Smooth muscle cell (in vitro differentiated cells): ENCODE data around the gene MCRS1. TPM values are rescaled to one million over a fixed set of nuclear protein-coding genes. Genes with fewer than 3 reads are reported as not detected.

ENCODE experiments used
- DNase-seq: peaks from one replicate; lab custom pipeline; 2025; ENCODE audit not compliant: unreplicated experiment; lab: John Stamatoyannopoulos, UW
- H2AFZ ChIP-seq: fragments of 200-600 bp; sonication (generic); 2 replicates; pipeline ENCODE4 v1.6.0; 2016; ENCODE audit warnings: antibody characterized with exemption, low read depth, mild to moderate bottlenecking
- H3F3A ChIP-seq: fragments of 200-600 bp; sonication (generic); 2 replicates; pipeline ENCODE4 v1.6.0; 2017; ENCODE audit warnings: antibody characterized with exemption, low read depth
- H3K27ac ChIP-seq: fragments of 200-600 bp; sonication (generic); 2 replicates; pipeline ENCODE4 v1.5.1; 2016; ENCODE audit warnings: low read depth, mild to moderate bottlenecking
- H3K27me3 ChIP-seq: fragments of 200-600 bp; sonication (generic); 2 replicates; pipeline ENCODE4 v1.6.1; 2016; ENCODE audit warnings: low read depth, mild to moderate bottlenecking
- H3K36me3 ChIP-seq: fragments of 200-600 bp; sonication (generic); 2 replicates; pipeline ENCODE4 v1.5.1; 2016; ENCODE audit warnings: low read depth
- H3K4me1 ChIP-seq: fragments of 200-600 bp; sonication (generic); 2 replicates; pipeline ENCODE4 v1.5.1; 2016; ENCODE audit warnings: low read depth
- H3K4me2 ChIP-seq: fragments of 200-600 bp; sonication (generic); 2 replicates; pipeline ENCODE4 v1.6.0; 2016; ENCODE audit warnings: mild to moderate bottlenecking
- H3K4me3 ChIP-seq: fragments of 200-600 bp; sonication (generic); 2 replicates; pipeline ENCODE4 v1.5.1; 2016; ENCODE audit warnings: mild to moderate bottlenecking
- H3K79me2 ChIP-seq: fragments of 200-600 bp; sonication (generic); 2 replicates; pipeline ENCODE4 v1.6.0; 2016; ENCODE audit warnings: low read depth, mild to moderate bottlenecking
- H3K9ac ChIP-seq: fragments of 200-600 bp; sonication (generic); 2 replicates; pipeline ENCODE4 v1.6.0; 2016; ENCODE audit warnings: low read depth
- H3K9me3 ChIP-seq: fragments of 200-600 bp; sonication (generic); replicated peaks from 2 replicates; pipeline ENCODE4 v1.5.1; 2016; ENCODE audit warnings: low read depth
- H4K20me1 ChIP-seq: fragments of 200-600 bp; sonication (generic); 2 replicates; pipeline ENCODE4 v1.6.0; 2016; ENCODE audit warnings: low read depth
- CTCF ChIP-seq: fragments of 200-600 bp; sonication (generic); IDR thresholded peaks from 2 replicates; pipeline ENCODE4 v1.5.1; 2017; ENCODE audit warnings: borderline replicate concordance, mild to moderate bottlenecking, antibody characterized with exemption; ENCODE audit not compliant: insufficient read depth, poor library complexity, severe bottlenecking
- WGBS: methylation state at CpG from one replicate; pipeline ENCODE4 v1.1.7; 2016; ENCODE audit warnings: low lambda C conversion rate; 5-methylcytosine and 5-hydroxymethylcytosine counted together
- polyA plus RNA-seq: library from polyadenylated mRNA; unstranded; fragments of >200 nt; fragmentation: Nextera tagmentation; extraction: Ambion mirVana; gene quantifications from 2 replicates; pipeline ENCODE4 v1.2.1, GENCODE V29; 2016
- total RNA-seq: library from RNA; depleted of rRNA; stranded (reverse); fragments of >200 nt; gene quantifications from 2 replicates; pipeline ENCODE4 v1.2.3, GENCODE V29; 2014

Gene MCRS1
- total and polyA plus RNA-seq, 2 experiments from 2014 or later, result 41.4 to 54.4 TPM

- no peaks in the 10 kb centered on the region for H4K20me1 ChIP-seq
- no peaks in the 10 kb centered on the region for H3K27me3 ChIP-seq
- H3K79me2 ChIP-seq, result peaks cover 36% of the 10 kb centered on the region
- no peaks in the 10 kb centered on the region for H3K36me3 ChIP-seq
- H3K4me1 ChIP-seq, result peaks cover 11% of the 10 kb centered on the region
- H3K9ac ChIP-seq, result peak overlapping the region; percentile 91
- H3K4me3 ChIP-seq, result peak overlapping the region; percentile 84
- no peaks in the 10 kb centered on the region for H3K9me3 ChIP-seq
- no peak overlapping the region for H3K27ac ChIP-seq
- no peak for DNase-seq
- H3F3A ChIP-seq, result no peaks in the 10 kb centered on the region
- 5% methylated on average over 11 of the region's 11 CpGs for WGBS
- peak overlapping the region; percentile 97 for H2AFZ ChIP-seq
- H3K4me2 ChIP-seq, result peak overlapping the region; percentile 98
- TF ChIP-seq CTCF, result no peak
Measured at GRCh38 chr12:49567302-49567610, 686 bp downstream of the MCRS1 start.

DNA sequence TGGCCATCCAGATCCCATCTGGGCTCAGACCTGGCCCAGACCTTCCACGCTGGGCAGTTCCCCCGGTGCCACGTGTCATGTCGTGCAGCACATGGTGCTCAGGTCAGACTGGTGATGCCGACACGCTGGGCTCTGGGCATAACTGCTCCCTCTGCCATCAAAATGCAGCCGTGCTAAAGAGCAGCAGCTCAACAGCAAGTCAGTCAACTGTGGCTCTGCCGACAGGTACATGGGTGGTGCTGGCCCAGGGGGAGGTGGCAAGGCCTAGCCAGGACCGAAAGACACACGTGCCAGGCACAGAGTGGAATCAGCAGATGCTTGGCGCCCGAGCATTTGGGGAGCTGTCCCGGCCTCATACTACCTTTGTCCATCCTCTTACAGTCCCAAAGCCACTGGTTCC, 1.6 kb downstream of the MCRS1 start:
- Histone ChIP-seq H3K9ac (peak overlapping the region; percentile 2), H2AFZ (no peak overlapping the region), H3K4me1 (peaks cover 11% of the 10 kb centered on the region), H3K36me3 (no peaks in the 10 kb centered on the region), H3F3A (no peaks in the 10 kb centered on the region), H3K27ac (no peak overlapping the region), H3K79me2 (peaks cover 36% of the 10 kb centered on the region), H3K27me3 (no peaks in the 10 kb centered on the region), H3K9me3 (no peaks in the 10 kb centered on the region), H4K20me1 (no peaks in the 10 kb centered on the region), H3K4me2 (peak overlapping the region; percentile 98), H3K4me3 (no peak overlapping the region)
- no peak for DNase-seq
- no peak for TF ChIP-seq CTCF
- 96% methylated on average over 13 of the region's 13 CpGs for WGBS

DNA sequence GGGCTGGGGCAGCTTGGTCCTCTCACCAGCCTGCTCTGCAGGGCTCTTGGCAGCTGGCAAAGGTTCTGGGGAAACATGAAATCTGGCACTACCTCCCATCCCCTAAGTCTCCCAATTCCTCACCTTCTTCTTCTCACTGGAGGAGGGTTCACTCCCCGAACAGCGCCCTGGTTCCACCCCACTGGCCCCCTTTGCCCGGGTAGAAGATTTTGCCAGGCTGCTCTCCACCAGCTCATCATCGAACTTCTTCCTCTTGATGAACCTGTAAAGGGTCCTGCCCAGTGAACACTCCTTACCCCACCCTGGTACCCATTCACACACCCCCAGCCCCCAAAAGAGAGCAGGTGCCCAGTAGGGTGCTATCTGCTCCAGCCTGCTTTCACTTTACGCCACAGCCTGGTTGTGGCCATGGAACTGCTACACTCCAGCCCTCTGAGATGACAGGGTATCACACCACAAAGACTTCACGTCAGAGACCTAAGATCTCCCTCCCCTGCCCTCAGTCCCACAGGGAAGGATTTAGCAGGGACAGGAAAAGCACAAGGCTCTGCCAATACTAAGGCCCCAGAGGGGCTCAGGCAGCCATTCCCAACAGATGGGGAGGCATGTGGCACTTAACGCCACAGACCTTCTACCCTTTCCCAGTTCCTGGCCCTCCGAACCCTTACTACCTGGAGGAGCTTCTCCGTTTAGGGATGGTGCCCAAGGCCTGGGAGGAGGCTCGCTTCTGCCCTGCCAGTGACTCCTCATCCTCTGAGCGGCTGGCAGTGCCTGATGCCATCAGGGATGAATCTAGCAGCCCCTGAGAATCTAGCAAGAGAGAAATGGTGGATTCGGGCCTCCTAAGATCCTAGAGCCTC, 2.3 kb downstream of the MCRS1 start:
- Histone ChIP-seq H2AFZ (no peak overlapping the region), H3K79me2 (peaks cover 31% of the 10 kb centered on the region), H3K9me3 (no peaks in the 10 kb centered on the region), H3K4me2 (no peak overlapping the region), H3K27me3 (no peaks in the 10 kb centered on the region), H3K4me1 (peaks cover 11% of the 10 kb centered on the region), H4K20me1 (no peaks in the 10 kb centered on the region), H3K4me3 (no peak overlapping the region), H3K27ac (no peak overlapping the region), H3K9ac (no peak overlapping the region), H3F3A (no peaks in the 10 kb centered on the region), H3K36me3 (no peaks in the 10 kb centered on the region)
- TF ChIP-seq CTCF, result no peak
- DNase-seq, result no peak
- WGBS, result 97% methylated on average over 12 of the region's 12 CpGs
